Smooth muscle cell (in vitro differentiated cells): Measurements from ENCODE around the gene PRAMEF17. TPM values are rescaled to one million over a fixed set of nuclear protein-coding genes. Genes with fewer than 3 reads are reported as not detected.
"Not testable (repeated sequence)": the region's sequence is repeated elsewhere in the genome, so short reads cannot be mapped to it uniquely, and the experiment has no call there.

Experiments used
- DNase-seq: peaks from one replicate; lab custom pipeline; 2025; ENCODE audit not compliant: unreplicated experiment; lab: John Stamatoyannopoulos, UW
- H2AFZ ChIP-seq: fragments of 200-600 bp; sonication (generic); 2 replicates; pipeline ENCODE4 v1.6.0; 2016; ENCODE audit warnings: antibody characterized with exemption, low read depth, mild to moderate bottlenecking
- H3F3A ChIP-seq: fragments of 200-600 bp; sonication (generic); 2 replicates; pipeline ENCODE4 v1.6.0; 2017; ENCODE audit warnings: antibody characterized with exemption, low read depth
- H3K27ac ChIP-seq: fragments of 200-600 bp; sonication (generic); 2 replicates; pipeline ENCODE4 v1.5.1; 2016; ENCODE audit warnings: low read depth, mild to moderate bottlenecking
- H3K27me3 ChIP-seq: fragments of 200-600 bp; sonication (generic); 2 replicates; pipeline ENCODE4 v1.6.1; 2016; ENCODE audit warnings: low read depth, mild to moderate bottlenecking
- H3K36me3 ChIP-seq: fragments of 200-600 bp; sonication (generic); 2 replicates; pipeline ENCODE4 v1.5.1; 2016; ENCODE audit warnings: low read depth
- H3K4me1 ChIP-seq: fragments of 200-600 bp; sonication (generic); 2 replicates; pipeline ENCODE4 v1.5.1; 2016; ENCODE audit warnings: low read depth
- H3K4me2 ChIP-seq: fragments of 200-600 bp; sonication (generic); 2 replicates; pipeline ENCODE4 v1.6.0; 2016; ENCODE audit warnings: mild to moderate bottlenecking
- H3K4me3 ChIP-seq: fragments of 200-600 bp; sonication (generic); 2 replicates; pipeline ENCODE4 v1.5.1; 2016; ENCODE audit warnings: mild to moderate bottlenecking
- H3K79me2 ChIP-seq: fragments of 200-600 bp; sonication (generic); 2 replicates; pipeline ENCODE4 v1.6.0; 2016; ENCODE audit warnings: low read depth, mild to moderate bottlenecking
- H3K9ac ChIP-seq: fragments of 200-600 bp; sonication (generic); 2 replicates; pipeline ENCODE4 v1.6.0; 2016; ENCODE audit warnings: low read depth
- H3K9me3 ChIP-seq: fragments of 200-600 bp; sonication (generic); replicated peaks from 2 replicates; pipeline ENCODE4 v1.5.1; 2016; ENCODE audit warnings: low read depth
- H4K20me1 ChIP-seq: fragments of 200-600 bp; sonication (generic); 2 replicates; pipeline ENCODE4 v1.6.0; 2016; ENCODE audit warnings: low read depth
- WGBS: methylation state at CpG from one replicate; pipeline ENCODE4 v1.1.7; 2016; ENCODE audit warnings: low lambda C conversion rate; 5-methylcytosine and 5-hydroxymethylcytosine counted together
- polyA plus RNA-seq: library from polyadenylated mRNA; unstranded; fragments of >200 nt; fragmentation: Nextera tagmentation; extraction: Ambion mirVana; gene quantifications from 2 replicates; pipeline ENCODE4 v1.2.1, GENCODE V29; 2016
- total RNA-seq: library from RNA; depleted of rRNA; stranded (reverse); fragments of >200 nt; gene quantifications from 2 replicates; pipeline ENCODE4 v1.2.3, GENCODE V29; 2014

PRAMEF17 gene
- total and polyA plus RNA-seq, 2 experiments from 2014 or later = not detected

DNA sequence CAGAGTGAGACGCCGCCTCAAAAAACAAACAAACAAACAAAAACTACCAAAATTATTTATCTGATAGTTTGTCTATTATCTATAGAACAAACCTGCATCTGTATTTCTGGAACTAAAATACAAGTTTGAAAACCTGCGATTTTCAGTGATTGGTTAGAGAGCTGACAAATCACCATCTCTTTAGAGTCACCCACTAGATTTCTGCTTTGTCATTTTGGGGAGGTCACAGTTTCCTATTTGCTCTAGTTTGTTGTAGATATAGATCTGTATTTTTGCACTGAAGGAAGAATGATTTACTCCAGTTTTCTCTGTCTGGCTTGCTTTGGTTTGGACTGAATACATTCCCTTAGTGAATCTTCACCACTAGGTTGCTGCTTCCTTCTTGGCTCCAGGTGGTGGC is 22.9 kb upstream of the PRAMEF17 start:
- WGBS = 91% methylated on average over 3 of the region's 3 CpGs
- not testable (repeated sequence) for H3F3A ChIP-seq, DNase-seq, H2AFZ ChIP-seq, H3K27me3 ChIP-seq, H3K4me1 ChIP-seq, H4K20me1 ChIP-seq, H3K27ac ChIP-seq, H3K9ac ChIP-seq, H3K36me3 ChIP-seq, H3K4me3 ChIP-seq, H3K4me2 ChIP-seq, H3K9me3 ChIP-seq, H3K79me2 ChIP-seq

DNA sequence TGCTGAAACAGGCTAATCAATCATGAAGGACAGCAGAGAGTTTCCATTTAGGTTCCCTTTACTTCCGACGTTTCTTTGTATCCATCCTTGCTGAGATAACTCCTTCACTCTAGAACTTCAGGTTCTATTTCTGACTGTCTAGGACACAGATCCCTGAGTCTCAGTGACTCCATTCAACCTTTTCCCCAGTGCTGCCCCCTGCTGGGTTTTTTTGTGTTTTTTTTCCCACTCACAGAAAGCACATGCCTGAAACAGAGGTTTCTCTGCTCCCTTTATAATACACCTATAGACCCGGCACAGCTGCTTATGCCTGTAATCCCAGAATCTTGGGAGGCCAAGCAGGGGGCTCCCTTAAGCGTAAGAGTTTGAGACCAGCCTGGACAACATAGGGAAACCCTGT is 20.9 kb upstream of the PRAMEF17 start:
- WGBS = 93% methylated on average over 4 of the region's 4 CpGs
- H3K79me2 ChIP-seq = not testable (repeated sequence)

DNA sequence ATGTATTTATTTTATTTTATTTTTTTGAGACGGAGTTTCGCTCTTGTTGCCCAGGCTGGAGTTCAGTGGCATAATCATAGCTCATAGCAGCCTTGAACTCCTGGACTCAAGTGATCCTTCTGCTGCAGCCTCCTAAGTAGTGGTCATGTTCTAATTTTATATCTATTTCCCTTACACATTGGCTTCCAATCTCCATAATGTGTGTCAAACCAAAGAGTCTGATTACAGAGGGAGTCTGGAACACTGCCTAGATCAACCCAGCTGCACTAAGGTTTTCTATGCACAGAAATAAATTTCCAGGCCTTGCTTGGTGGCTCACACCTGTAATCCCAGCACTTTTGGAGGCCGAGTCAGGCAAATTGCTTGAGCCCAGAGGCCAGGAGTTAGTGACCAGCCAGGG is 10.4 kb upstream of the PRAMEF17 start:
- H3F3A ChIP-seq, H3K4me2 ChIP-seq, H3K9me3 ChIP-seq, H3K27ac ChIP-seq, H3K9ac ChIP-seq, H3K4me3 ChIP-seq, H3K79me2 ChIP-seq, H3K27me3 ChIP-seq, DNase-seq, H3K36me3 ChIP-seq, H3K4me1 ChIP-seq, H2AFZ ChIP-seq, H4K20me1 ChIP-seq: not testable (repeated sequence)
- WGBS = 77% methylated on average over 3 of the region's 3 CpGs

More for the DNA sequence above, 20.9 kb upstream of the PRAMEF17 start:
- H3K9ac ChIP-seq, H3K4me3 ChIP-seq, H3K9me3 ChIP-seq, H3K36me3 ChIP-seq, H3F3A ChIP-seq, H3K27me3 ChIP-seq, H3K4me1 ChIP-seq, H3K27ac ChIP-seq, DNase-seq, H2AFZ ChIP-seq, H3K4me2 ChIP-seq, H4K20me1 ChIP-seq: not testable (repeated sequence)

DNA sequence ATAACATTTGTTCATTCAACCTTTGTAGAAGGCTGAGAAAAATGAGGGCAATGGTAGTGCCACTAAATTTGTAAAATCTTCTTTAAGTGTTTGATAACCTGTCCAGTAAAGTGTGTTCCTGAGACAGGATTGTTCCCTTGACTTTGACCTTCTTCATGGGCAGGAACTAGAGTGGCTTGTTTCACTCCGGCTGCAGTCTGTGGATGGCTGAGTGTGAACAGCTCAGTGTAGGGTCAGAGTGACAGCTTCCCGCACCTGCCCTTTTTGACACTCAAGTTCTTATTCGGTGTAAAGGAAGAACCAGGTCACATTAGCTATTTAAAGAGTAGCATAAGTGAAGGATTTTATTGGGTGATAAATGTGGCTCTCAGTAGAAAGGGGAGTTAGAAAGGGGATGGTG is 9.1 kb upstream of the PRAMEF17 start:
- not testable (repeated sequence) for H3K27me3 ChIP-seq, H3K9me3 ChIP-seq, H3K79me2 ChIP-seq, H3K9ac ChIP-seq, H3F3A ChIP-seq, H3K4me1 ChIP-seq, H4K20me1 ChIP-seq, H3K27ac ChIP-seq, H3K4me3 ChIP-seq, H3K4me2 ChIP-seq, H2AFZ ChIP-seq, H3K36me3 ChIP-seq, DNase-seq
- 86% methylated on average over 3 of the region's 3 CpGs for WGBS

DNA sequence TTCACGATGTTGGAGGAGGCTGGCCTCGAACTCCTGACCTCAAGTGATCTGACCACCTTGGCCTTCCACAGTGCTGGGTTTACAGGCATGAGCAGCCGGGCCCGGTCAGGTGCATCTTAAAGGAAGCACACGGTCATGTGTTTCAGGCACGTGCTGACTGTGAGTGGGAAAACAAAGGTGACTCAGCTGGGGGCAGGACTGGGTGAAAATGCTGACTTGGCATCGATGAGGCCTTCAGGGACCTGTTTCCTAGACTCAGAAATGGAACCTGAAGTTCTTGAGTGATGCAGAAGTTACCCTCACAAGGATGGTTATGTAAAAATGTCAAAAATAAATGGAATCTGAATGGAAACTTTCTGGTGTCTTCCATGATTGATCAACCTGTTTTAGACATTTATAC is 3.6 kb downstream of the PRAMEF17 start:
- not testable (repeated sequence) for H2AFZ ChIP-seq, H3K36me3 ChIP-seq, H4K20me1 ChIP-seq, H3K4me1 ChIP-seq, H3K9ac ChIP-seq, H3K4me2 ChIP-seq, H3K27me3 ChIP-seq, DNase-seq, H3K9me3 ChIP-seq, H3F3A ChIP-seq, H3K79me2 ChIP-seq, H3K4me3 ChIP-seq, H3K27ac ChIP-seq
- 71% methylated on average over 7 of the region's 7 CpGs for WGBS

DNA sequence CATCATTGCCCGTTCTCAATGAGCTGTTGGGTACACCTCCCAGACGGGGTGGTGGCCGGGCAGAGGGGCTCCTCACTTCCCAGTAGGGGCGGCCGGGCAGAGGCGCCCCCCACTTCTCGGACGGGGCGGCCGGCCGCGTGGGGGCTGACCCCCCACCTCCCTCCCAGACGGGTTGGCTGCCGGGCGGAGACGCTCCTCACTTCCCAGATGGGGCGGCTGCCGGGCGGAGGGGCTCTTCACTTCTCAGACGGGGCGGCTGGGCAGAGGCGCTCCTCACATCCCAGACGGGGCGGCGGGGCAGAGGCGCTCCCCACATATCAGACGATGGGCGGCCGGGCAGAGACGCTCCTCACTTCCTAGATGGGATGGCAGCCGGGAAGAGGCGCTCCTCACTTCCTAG is 5.3 kb downstream of the PRAMEF17 start:
- H3K4me3 ChIP-seq, H3K79me2 ChIP-seq, H3K27me3 ChIP-seq, H3K36me3 ChIP-seq, H3K27ac ChIP-seq, H3K4me2 ChIP-seq, H3K4me1 ChIP-seq, DNase-seq, H3K9me3 ChIP-seq, H4K20me1 ChIP-seq, H3K9ac ChIP-seq, H2AFZ ChIP-seq, H3F3A ChIP-seq: not testable (repeated sequence)
- WGBS = 90% methylated on average over 20 of the region's 32 CpGs

DNA sequence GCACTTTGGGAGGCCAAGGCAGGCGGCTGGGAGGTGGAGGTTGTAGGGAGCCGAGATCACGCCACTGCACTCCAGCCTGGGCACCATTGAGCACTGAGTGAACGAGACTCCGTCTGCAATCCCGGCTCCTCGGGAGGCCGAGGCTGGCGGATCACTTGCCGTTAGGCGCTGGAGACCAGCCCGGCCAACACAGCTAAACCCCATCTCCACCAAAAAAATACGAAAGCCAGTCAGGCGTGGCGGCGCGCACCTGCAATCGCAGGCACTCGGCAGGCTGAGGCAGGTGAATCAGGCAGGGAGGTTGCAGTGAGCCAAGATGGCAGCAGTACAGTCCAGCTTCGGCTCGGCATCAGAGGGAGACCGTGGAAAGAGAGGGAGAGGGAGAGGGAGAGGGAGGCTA is 5.9 kb downstream of the PRAMEF17 start:
- H3K27me3 ChIP-seq, H3F3A ChIP-seq, H3K4me3 ChIP-seq, H3K4me1 ChIP-seq, H3K27ac ChIP-seq, DNase-seq, H4K20me1 ChIP-seq, H3K79me2 ChIP-seq, H2AFZ ChIP-seq, H3K9ac ChIP-seq, H3K36me3 ChIP-seq, H3K4me2 ChIP-seq, H3K9me3 ChIP-seq: not testable (repeated sequence)
- WGBS = 90% methylated on average over 22 of the region's 22 CpGs
